Measurements from ENCODE around the gene TTC28.

DNA sequence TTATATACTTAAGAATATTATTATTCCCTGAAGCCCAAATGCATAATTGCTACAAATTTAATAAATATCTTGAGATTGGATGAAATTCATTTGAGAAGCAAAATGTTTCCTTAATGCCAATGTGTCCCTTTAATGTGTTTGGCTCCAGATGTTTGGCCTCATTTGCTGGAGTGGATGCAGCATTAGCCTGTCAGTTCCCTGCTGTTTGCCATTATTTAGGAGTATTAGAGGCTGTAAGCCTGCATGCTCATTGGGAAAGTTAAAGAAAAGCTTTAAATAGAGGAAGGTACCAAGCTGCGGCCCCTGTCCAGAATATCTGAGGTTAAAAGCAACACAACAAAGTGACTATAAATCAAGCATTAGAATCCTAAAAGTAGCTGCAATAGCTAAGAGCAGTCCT, 705.8 kb downstream of the TTC28 start:
- TF ChIP-seq, protein P1, sequence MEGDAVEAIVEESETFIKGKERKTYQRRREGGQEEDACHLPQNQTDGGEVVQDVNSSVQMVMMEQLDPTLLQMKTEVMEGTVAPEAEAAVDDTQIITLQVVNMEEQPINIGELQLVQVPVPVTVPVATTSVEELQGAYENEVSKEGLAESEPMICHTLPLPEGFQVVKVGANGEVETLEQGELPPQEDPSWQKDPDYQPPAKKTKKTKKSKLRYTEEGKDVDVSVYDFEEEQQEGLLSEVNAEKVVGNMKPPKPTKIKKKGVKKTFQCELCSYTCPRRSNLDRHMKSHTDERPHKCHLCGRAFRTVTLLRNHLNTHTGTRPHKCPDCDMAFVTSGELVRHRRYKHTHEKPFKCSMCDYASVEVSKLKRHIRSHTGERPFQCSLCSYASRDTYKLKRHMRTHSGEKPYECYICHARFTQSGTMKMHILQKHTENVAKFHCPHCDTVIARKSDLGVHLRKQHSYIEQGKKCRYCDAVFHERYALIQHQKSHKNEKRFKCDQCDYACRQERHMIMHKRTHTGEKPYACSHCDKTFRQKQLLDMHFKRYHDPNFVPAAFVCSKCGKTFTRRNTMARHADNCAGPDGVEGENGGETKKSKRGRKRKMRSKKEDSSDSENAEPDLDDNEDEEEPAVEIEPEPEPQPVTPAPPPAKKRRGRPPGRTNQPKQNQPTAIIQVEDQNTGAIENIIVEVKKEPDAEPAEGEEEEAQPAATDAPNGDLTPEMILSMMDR (IDR thresholded peaks at IDR 0.05), result no peak
- no peak for TF ChIP-seq EZH2phosphoT487 (IDR thresholded peaks at IDR 0.05)
